OCI-LY3 (cell line): Measurements from ENCODE around the gene ELF5.

Source experiments
- EZH2phosphoT487 ChIP-seq: fragments of 200-600 bp; shearing (Covaris generic); IDR thresholded peaks from 2 replicates; pipeline ENCODE4 v1.6.1; 2018; ENCODE audit warnings: antibody characterized with exemption, mixed run types, low read depth
- TF ChIP-seq, protein P1 (sequence below): fragments of 200-600, 300-600 bp; sonication (generic); IDR thresholded peaks from 2 replicates; pipeline ENCODE4 v1.5.1; 2014; ENCODE audit warnings: antibody characterized with exemption, low read length, low read depth

DNA sequence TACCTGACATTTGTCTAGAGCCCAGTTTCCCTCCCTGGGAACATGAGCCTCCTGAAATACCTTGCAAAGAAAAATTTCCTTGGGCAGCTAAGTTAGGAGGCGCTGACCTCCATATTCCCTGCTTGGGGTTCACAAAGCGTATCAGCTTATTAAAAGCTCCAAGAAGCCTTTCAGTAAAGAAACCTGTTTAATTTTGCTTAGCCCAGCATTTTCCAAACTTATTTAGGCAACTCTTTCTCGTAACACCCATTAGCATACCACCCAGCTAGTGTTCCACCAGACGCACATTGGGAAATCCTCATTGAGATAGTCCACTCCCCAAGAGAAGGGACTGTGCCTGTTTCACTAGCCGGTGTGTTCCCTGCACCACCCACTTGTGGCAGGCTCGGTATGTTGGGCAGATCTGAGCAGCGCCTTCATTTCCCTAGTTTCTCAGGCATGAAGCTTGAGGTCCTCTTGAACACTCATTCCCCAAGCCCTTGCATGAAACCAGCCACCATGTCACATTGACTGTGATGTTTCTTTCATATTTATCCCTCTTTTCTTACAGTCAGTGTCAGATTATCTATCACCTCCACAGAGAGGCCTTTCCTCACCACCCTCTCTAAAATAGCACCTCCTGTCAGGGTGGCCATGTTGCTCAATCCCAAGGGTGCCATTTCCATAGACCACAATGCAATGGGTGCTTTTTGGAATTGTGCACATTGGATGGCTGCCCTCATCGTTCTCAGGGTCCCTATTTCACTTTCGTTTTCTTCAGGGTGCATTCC lies 12.5 kb upstream of the ELF5 start:
- TF ChIP-seq, protein P1, sequence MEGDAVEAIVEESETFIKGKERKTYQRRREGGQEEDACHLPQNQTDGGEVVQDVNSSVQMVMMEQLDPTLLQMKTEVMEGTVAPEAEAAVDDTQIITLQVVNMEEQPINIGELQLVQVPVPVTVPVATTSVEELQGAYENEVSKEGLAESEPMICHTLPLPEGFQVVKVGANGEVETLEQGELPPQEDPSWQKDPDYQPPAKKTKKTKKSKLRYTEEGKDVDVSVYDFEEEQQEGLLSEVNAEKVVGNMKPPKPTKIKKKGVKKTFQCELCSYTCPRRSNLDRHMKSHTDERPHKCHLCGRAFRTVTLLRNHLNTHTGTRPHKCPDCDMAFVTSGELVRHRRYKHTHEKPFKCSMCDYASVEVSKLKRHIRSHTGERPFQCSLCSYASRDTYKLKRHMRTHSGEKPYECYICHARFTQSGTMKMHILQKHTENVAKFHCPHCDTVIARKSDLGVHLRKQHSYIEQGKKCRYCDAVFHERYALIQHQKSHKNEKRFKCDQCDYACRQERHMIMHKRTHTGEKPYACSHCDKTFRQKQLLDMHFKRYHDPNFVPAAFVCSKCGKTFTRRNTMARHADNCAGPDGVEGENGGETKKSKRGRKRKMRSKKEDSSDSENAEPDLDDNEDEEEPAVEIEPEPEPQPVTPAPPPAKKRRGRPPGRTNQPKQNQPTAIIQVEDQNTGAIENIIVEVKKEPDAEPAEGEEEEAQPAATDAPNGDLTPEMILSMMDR, result no peak
- no peak for TF ChIP-seq EZH2phosphoT487
